H1 (cell line): ENCODE data around the gene C2CD2L. TPM values are rescaled to one million over a fixed set of nuclear protein-coding genes. Genes with fewer than 3 reads are reported as not detected.

Experiments used
- BRCA1 ChIP-seq: IDR thresholded peaks from 2 replicates; pipeline ENCODE4 v1.6.1; 2012; ENCODE audit warnings: low read depth, low read length, improper control_type of control experiment
- CBX5 ChIP-seq: fragments of 300-800, 300-1000 bp; sonication (generic); IDR thresholded peaks from 2 replicates; pipeline ENCODE4 v1.7.1; 2016; ENCODE audit warnings: antibody characterized with exemption, low read length, low read depth
- CBX8 ChIP-seq: fragments of 300-800, 300-1000 bp; sonication (generic); IDR thresholded peaks from 2 replicates; pipeline ENCODE4 v1.7.1; 2016; ENCODE audit warnings: low read depth, low read length, borderline replicate concordance
- CEBPB ChIP-seq: IDR thresholded peaks from 2 replicates; pipeline ENCODE4 v1.6.1; 2012; ENCODE audit warnings: low read depth, low read length
- CHD2 ChIP-seq: IDR thresholded peaks from 2 replicates; pipeline ENCODE4 v1.6.1; 2012; ENCODE audit warnings: low read length, improper control_type of control experiment
- EGR1 ChIP-seq: IDR thresholded peaks from 2 replicates; pipeline ENCODE4 v1.6.1; 2011; ENCODE audit warnings: low read depth, low read length, borderline replicate concordance
- GTF2F1 ChIP-seq: IDR thresholded peaks from 2 replicates; pipeline ENCODE4 v1.6.1; 2012; ENCODE audit warnings: low read depth, low read length, improper control_type of control experiment, borderline replicate concordance
- HDAC6 ChIP-seq: IDR thresholded peaks from one replicate; pipeline ENCODE4 v1.7.1; 2012; ENCODE audit warnings: low read depth, mild to moderate bottlenecking, inconsistent platforms, low read length, moderate library complexity
- JUN ChIP-seq: IDR thresholded peaks from 2 replicates; pipeline ENCODE4 v1.6.1; 2011; ENCODE audit warnings: low read depth, mild to moderate bottlenecking, improper control_type of control experiment, low read length
- KDM1A ChIP-seq: fragments of 200-600, 300-600 bp; sonication (generic); IDR thresholded peaks from 2 replicates; pipeline ENCODE4 v1.7.1; 2016; ENCODE audit warnings: mild to moderate bottlenecking, low read length, borderline replicate concordance
- KDM4A ChIP-seq: IDR thresholded peaks from one replicate; pipeline ENCODE4 v1.7.1; 2012; ENCODE audit warnings: low read depth, mild to moderate bottlenecking, moderate library complexity, low read length, inconsistent platforms; ENCODE audit not compliant: severe bottlenecking
- PHF8 ChIP-seq: fragments of 200-600 bp; sonication (generic); conservative IDR thresholded peaks from 2 replicates; pipeline ENCODE4 v1.7.1; 2012; ENCODE audit warnings: low read depth, mild to moderate bottlenecking, inconsistent platforms, low read length, moderate library complexity
- RBBP5 ChIP-seq: IDR thresholded peaks from 2 replicates; pipeline ENCODE4 v1.7.1; 2012; ENCODE audit warnings: low read depth, mild to moderate bottlenecking, inconsistent platforms, low read length, moderate library complexity, borderline replicate concordance
- RFX5 ChIP-seq: IDR thresholded peaks from 2 replicates; pipeline ENCODE4 v1.6.1; 2011; ENCODE audit warnings: low read depth, low read length, improper control_type of control experiment, borderline replicate concordance
- RXRA ChIP-seq: IDR thresholded peaks from 2 replicates; pipeline ENCODE4 v1.6.1; 2011; ENCODE audit warnings: low read depth, mild to moderate bottlenecking, low read length, moderate library complexity; ENCODE audit not compliant: insufficient read depth
- SAP30 ChIP-seq: fragments of 300-600 bp; sonication (generic); IDR thresholded peaks from 2 replicates; pipeline ENCODE4 v1.7.1; 2012; ENCODE audit warnings: low read length, moderate library complexity, mild to moderate bottlenecking, inconsistent platforms; ENCODE audit not compliant: insufficient read depth, insufficient replicate concordance
- SIRT6 ChIP-seq: IDR thresholded peaks from one replicate; pipeline ENCODE4 v1.7.1; 2012; ENCODE audit warnings: low read length, inconsistent platforms
- TBP ChIP-seq: IDR thresholded peaks from 2 replicates; pipeline ENCODE4 v1.6.1; 2011; ENCODE audit warnings: low read depth, low read length, improper control_type of control experiment
- TCF12 ChIP-seq: IDR thresholded peaks from 2 replicates; pipeline ENCODE4 v1.6.1; 2011; ENCODE audit warnings: low read depth, mild to moderate bottlenecking, low read length
- TEAD4 ChIP-seq: IDR thresholded peaks from 2 replicates; pipeline ENCODE4 v1.6.1; 2012; ENCODE audit warnings: low read depth, low read length, inconsistent platforms, mixed read lengths
- polyA plus RNA-seq, 7 experiments: library from polyadenylated mRNA; depleted of rRNA in 3 of 7; stranded (reverse) in 5 of 7; unstranded in 2 of 7; fragments of >200 nt in 5 of 7; fragments of 200-250 nt in 2 of 7; gene quantifications; 1 replicate in 5 of 7; 2 replicates in 1 of 7; 4 replicates in 1 of 7; pipeline versions ENCODE4 v1.2.1 to v1.2.3, GENCODE V29; 2011 to 2013; ENCODE audit warnings: missing spikeins in 2 of 7, mixed read lengths in 2 of 7
- total RNA-seq: library from RNA; stranded (reverse); fragmentation: NEBNext Ultra II Directional; extraction: Animal tissue kit (Norgen Biotek cat#: 25700); gene quantifications from 2 replicates; pipeline ENCODE4 v1.2.1, GENCODE V29; 2021

Gene C2CD2L
- total and polyA plus RNA-seq, 2 of the 8 experiments (the other 6 are each of a cell fraction or from before 2014, with no cell fraction given) = 2.5 to 4.0 TPM

DNA sequence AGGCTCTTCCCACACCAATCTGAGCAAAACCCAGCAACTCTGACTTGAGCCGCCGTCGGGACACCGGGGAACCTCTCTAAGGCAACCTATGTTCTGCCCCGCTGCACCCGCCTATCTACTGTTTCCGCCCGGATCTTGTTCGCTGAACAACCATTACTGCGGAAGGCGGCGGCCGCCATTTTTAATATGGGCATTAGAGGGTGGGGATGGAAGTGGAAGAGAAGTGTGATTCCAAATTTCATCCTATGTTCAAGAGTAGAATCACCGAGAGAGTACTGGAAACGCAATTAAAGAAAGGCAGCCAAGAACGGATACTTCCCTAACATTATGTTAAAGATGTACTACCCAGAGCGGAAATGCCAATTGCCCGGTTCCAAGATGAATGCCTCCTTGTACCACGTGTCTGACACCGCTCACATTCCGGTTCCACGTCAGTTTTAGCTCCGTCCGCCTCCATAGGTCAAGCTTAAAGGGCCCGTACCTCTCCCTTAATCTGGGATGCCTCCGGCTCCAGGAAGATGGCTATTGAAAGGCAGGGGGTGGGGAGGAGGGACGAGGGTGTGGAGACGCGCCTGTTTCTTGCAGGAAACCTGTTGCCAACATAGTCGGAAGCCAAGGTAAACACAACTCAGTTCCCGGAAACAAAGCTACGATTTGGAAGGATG, 5.3 kb upstream of the C2CD2L start, which contains the start of gene DPAGT1 (continued):
- no peak for TF ChIP-seq KDM1A
- no peak for TF ChIP-seq BRCA1
- TF ChIP-seq RBBP5 = no peak
- peak; percentile 67 for TF ChIP-seq TBP
- no peak; the same call in 1 of the 2 replicates for TF ChIP-seq PHF8
- no peak for TF ChIP-seq TCF12
- TF ChIP-seq TEAD4 = peak; percentile 96
- no peak for TF ChIP-seq CBX8
- TF ChIP-seq JUN = no peak
- peak; percentile 73 for TF ChIP-seq SAP30
- TF ChIP-seq SIRT6 = no peak
- TF ChIP-seq GTF2F1 = peak; percentile 51; the same call in 1 of the 2 replicates
- no peak for TF ChIP-seq RXRA
- no peak for TF ChIP-seq CEBPB
- TF ChIP-seq RFX5 = no peak
- TF ChIP-seq EGR1 = peak; percentile 69; the same call in 1 of the 2 replicates
- TF ChIP-seq CHD2 = 0 out of 2 replicates have a peak, but pooled peaks have one; percentile 17
- TF ChIP-seq CBX5 = no peak
- peak; percentile 79 for TF ChIP-seq KDM4A
- no peak for TF ChIP-seq HDAC6
- TF ChIP-seq, all 59 proteins: peak for 24
